ENCODE measurements around the gene GLMP. TPM values are rescaled to one million over a fixed set of nuclear protein-coding genes. Genes with fewer than 3 reads are reported as not detected.

GLMP gene
- total RNA-seq, 1 donor: 55.3 TPM

DNA sequence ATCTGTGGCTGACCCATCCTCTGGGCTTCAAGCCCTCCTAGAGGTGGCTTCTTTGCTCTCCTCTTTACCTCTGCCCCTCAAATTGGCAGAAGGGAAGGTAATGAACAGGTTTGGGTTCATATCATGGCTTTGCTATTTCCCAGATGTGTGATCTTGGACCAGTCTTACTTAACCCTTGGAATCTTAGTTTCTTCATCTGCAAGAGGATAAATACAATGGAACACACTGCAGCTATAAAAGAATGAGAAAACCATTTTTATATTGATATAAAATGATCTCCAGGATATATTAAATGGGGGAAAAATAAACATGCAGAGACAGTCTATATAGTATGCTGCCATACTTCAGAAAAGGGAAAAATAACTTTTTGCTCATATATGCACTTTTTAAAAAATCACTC is 5.6 kb downstream of the GLMP start:
- no peak overlapping the region for H3K4me3 ChIP-seq (ENCODE audit: low read depth, low read length)
- TF ChIP-seq, protein P1, sequence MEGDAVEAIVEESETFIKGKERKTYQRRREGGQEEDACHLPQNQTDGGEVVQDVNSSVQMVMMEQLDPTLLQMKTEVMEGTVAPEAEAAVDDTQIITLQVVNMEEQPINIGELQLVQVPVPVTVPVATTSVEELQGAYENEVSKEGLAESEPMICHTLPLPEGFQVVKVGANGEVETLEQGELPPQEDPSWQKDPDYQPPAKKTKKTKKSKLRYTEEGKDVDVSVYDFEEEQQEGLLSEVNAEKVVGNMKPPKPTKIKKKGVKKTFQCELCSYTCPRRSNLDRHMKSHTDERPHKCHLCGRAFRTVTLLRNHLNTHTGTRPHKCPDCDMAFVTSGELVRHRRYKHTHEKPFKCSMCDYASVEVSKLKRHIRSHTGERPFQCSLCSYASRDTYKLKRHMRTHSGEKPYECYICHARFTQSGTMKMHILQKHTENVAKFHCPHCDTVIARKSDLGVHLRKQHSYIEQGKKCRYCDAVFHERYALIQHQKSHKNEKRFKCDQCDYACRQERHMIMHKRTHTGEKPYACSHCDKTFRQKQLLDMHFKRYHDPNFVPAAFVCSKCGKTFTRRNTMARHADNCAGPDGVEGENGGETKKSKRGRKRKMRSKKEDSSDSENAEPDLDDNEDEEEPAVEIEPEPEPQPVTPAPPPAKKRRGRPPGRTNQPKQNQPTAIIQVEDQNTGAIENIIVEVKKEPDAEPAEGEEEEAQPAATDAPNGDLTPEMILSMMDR (IDR thresholded peaks at IDR 0.05; ENCODE audit: insufficient read depth, low read depth, low read length): no peak
- DNase-seq (ENCODE audit: low read depth): no peak

DNA sequence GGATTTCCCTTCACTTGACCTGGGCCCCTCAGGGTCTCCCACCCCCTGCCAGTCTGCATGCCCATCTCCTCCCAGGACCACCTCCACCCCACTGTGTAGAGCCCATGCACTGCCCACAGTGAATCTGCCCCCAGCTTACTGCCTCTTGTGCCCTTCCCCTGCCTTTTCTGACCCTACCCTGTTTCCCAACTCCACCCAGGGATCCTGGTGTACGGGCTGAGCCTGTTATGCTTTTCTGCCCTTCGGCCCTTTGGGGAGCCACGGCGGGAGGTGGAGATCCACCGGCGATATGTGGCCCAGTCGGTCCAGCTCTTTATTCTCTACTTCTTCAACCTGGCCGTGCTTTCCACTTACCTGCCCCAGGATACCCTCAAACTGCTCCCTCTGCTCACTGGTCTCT is 9.4 kb downstream of the GLMP start:
- no peak for DNase-seq (ENCODE audit: low read depth)
- TF ChIP-seq, protein P1 (IDR thresholded peaks at IDR 0.05; ENCODE audit: insufficient read depth, low read depth, low read length): no peak
- no peak overlapping the region for H3K4me3 ChIP-seq (ENCODE audit: low read depth, low read length)

DNA sequence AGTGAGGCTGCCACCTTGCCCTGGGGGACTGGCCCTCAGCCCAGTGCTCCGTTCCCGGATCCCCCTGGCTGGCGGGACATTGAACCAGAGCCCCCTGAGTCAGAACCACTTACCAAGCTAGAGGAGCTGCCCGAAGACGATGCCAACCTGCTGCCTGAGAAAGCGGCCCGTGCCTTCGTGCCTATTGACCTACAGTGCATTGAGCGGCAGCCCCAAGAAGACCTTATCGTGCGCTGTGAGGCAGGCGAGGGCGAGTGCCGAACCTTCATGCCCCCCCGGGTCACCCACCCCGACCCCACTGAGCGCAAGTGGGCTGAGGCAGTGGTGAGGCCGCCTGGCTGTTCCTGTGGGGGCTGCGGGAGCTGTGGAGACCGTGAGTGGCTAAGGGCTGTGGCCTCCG is 10.0 kb downstream of the GLMP start:
- H3K4me3 ChIP-seq (ENCODE audit: low read depth, low read length): no peak overlapping the region
- DNase-seq (ENCODE audit: low read depth): no peak
- TF ChIP-seq, protein P1 (IDR thresholded peaks at IDR 0.05; ENCODE audit: insufficient read depth, low read depth, low read length): no peak

DNA sequence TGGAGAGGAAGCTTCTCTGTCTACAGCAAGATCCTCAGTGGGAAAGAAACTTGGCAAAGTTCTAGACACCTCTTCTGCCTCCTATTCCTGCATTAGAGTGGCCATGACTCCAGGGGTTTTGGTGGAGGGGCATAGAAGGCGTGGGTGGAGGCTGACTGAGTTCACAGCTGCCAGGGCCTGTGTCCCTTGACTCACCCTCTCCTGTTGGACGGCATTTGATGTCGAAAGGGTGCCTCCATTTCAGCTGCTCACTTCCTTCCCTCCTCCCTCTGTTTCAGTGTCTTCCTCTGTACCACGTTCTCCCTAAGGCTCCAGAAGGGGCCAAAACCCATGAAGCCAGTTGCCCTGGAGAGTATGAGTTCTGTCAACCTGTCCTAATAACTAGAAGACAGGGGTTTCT is 10.7 kb downstream of the GLMP start:
- TF ChIP-seq, protein P1 (IDR thresholded peaks at IDR 0.05; ENCODE audit: insufficient read depth, low read depth, low read length): no peak
- no peak for DNase-seq (ENCODE audit: low read depth)
- H3K4me3 ChIP-seq (ENCODE audit: low read depth, low read length): no peak overlapping the region

DNA sequence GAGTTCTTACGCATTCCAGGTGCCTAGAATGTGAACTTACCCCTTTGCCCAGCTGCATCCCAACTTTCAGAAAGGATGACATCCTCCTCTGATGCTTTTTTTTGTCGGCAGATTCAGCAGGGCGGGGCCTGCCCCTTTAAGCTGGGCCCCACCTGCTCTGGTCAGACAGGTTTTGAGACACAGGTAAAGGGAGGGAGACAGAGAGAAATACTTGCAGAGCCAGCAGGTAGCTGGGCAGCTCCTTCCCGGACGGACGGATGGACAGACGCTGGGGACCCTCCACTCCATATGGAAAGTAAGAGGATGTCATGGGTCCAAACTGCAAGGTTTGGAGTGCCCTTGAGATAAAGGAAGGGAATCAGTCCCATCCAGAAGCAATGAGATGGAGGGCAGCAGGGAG is 11.4 kb downstream of the GLMP start, which contains the start of gene TMEM79:
Gene TMEM79 (plus strand): TSS at position 214 of the 400 bp plus-strand sequence. CDS start 902 bp downstream, outside the sequence.
- TF ChIP-seq, protein P1 (IDR thresholded peaks at IDR 0.05; ENCODE audit: insufficient read depth, low read depth, low read length): no peak
- peak within 1 kb of the TSS; percentile 71 for H3K4me3 ChIP-seq (ENCODE audit: low read depth, low read length)
- no peak for DNase-seq (ENCODE audit: low read depth)

DNA sequence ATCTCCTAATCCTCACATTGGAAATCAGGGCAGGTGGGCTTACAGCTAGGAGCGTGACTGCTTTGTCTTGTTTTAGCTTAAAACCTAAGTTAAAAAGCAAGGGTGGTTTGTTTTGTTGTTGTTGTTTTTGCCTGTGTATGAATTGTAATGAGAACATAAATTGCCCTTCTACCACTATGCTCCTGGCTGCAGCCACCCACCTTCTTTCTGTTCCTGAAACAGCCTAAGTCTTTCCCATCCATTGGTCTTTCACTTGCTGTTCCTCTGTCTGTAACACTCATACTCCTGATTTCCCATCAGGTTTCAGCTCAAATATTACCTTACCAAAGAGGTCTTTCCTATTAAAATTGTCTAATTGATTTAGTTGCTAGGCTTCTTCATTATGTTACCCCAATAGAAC is 12.0 kb downstream of the GLMP start:
- no peak for DNase-seq (ENCODE audit: low read depth)
- TF ChIP-seq, protein P1 (IDR thresholded peaks at IDR 0.05; ENCODE audit: insufficient read depth, low read depth, low read length): no peak
- peak overlapping the region; percentile 71 for H3K4me3 ChIP-seq (ENCODE audit: low read depth, low read length)

Measured in fibroblast of villous mesenchyme (primary cell).